Spleen (tissue), 11 donors: Measurements from ENCODE around the gene ABCB1. TPM values are rescaled to one million over a fixed set of nuclear protein-coding genes. Genes with fewer than 3 reads are reported as not detected.

Source experiments
- DNase-seq: peaks from one replicate; pipeline ENCODE4 v3.0.0-alpha.2; 2020
- H3K27ac ChIP-seq, 8 donors: fragments of 200-600 bp; sonication (generic) in 7 of 8; 1 replicate in 4 of 8; 2 replicates in 4 of 8; pipeline versions ENCODE4 v1.5.0 to v1.8.0; 2016 to 2021; ENCODE audit warnings: inconsistent platforms in 4 of 8, mild to moderate bottlenecking in 4 of 8, moderate library complexity in 1 of 8
- H3K27me3 ChIP-seq, 7 donors: fragments of 200-600 bp; sonication (generic) in 6 of 7; replicated peaks in 1 of 7; 1 replicate in 4 of 7; 2 replicates in 3 of 7; pipeline versions ENCODE4 v1.5.0 to v1.8.0; 2016 to 2021; ENCODE audit warnings: inconsistent platforms in 3 of 7, mild to moderate bottlenecking in 1 of 7
- H3K36me3 ChIP-seq, 6 donors: fragments of 200-600 bp; sonication (generic) in 5 of 6; 1 replicate in 4 of 6; 2 replicates in 2 of 6; pipeline versions ENCODE4 v1.5.0 to v1.8.0; 2016 to 2021; ENCODE audit warnings: inconsistent platforms in 2 of 6
- H3K4me1 ChIP-seq, 6 donors: fragments of 200-600 bp; sonication (generic) in 5 of 6; 1 replicate in 3 of 6; 2 replicates in 3 of 6; pipeline versions ENCODE4 v1.5.0 to v1.8.0; 2016 to 2021; ENCODE audit warnings: inconsistent platforms in 3 of 6
- H3K4me3 ChIP-seq, 8 donors: fragments of 200-600 bp; sonication (generic) in 7 of 8; 1 replicate in 4 of 8; 2 replicates in 4 of 8; pipeline versions ENCODE4 v1.5.0 to v1.8.0; 2016 to 2021; ENCODE audit warnings: inconsistent platforms in 4 of 8, mild to moderate bottlenecking in 4 of 8, moderate library complexity in 2 of 8
- H3K9me3 ChIP-seq, 8 donors: fragments of 200-600 bp; sonication (generic) in 7 of 8; 1 replicate in 4 of 8; 2 replicates in 4 of 8; pipeline versions ENCODE4 v1.5.0 to v1.8.0; 2016 to 2021; ENCODE audit warnings: inconsistent platforms in 4 of 8
- POLR2A ChIP-seq, 3 donors: fragments of 450-650 bp; IDR thresholded peaks; one replicate each; pipeline ENCODE4 v1.5.1; 2017; ENCODE audit warnings: antibody characterized with exemption in 3 of 3, mild to moderate bottlenecking in 1 of 3
- POLR2AphosphoS5 ChIP-seq, 3 donors: sonication (generic); formaldehyde crosslinking; IDR thresholded peaks; one replicate each; pipeline ENCODE4 v1.5.1; 2017; ENCODE audit warnings: antibody characterized with exemption in 3 of 3
- WGBS, 5 donors: extraction: QIAGEN DNeasy Blood & Tissue Kit in 3 of 5; methylation state at CpG; one replicate each; pipeline versions ENCODE4 v1.1.5 to v1.1.7; 2013 to 2018; 5-methylcytosine and 5-hydroxymethylcytosine counted together
- intact Hi-C: fragments of 100-400 bp; cut with DNase I; formaldehyde crosslinking; loops from one replicate; pipeline ENCODE4 v1.15.0; 2023; ENCODE audit warnings: low total_unique reads
- polyA plus RNA-seq, 3 donors: library from polyadenylated mRNA; stranded (reverse); fragments of 200-250 nt; gene quantifications; one replicate each; pipeline ENCODE4 v1.2.1, GENCODE V29; 2013
- total RNA-seq, 7 donors: library from RNA; depleted of rRNA in 3 of 7; stranded (reverse); fragments of >200 nt in 3 of 7; fragmentation: NEBNext Ultra II Directional in 4 of 7; extraction: Animal tissue kit (Norgen Biotek cat#: 25700) in 4 of 7; gene quantifications; one replicate each; pipeline versions ENCODE4 v1.1.0 to v1.2.1, GENCODE V29; 2016 to 2021
- TF ChIP-seq, protein P1 (sequence below), 11 experiments: fragments of 200-600 bp in 7 of 11; fragments of 450-650 bp in 4 of 11; sonication (generic) in 4 of 11; IDR thresholded peaks in 8 of 11; conservative IDR thresholded peaks in 3 of 11; 1 replicate in 7 of 11; 2 replicates in 4 of 11; pipeline versions ENCODE4 v1.4.0 to v1.8.0; 2016 to 2021; ENCODE audit warnings: antibody characterized with exemption in 11 of 11, inconsistent platforms in 4 of 11, mild to moderate bottlenecking in 1 of 11
- donor health status: healthy with polysubstance abuse.
- donor health status: DM: no; HTN: no; CAD: no; lungs with moderate emphysema.
- donor health status: DM: no; HTN: no; CAD: no.
- donor health status: Bipolar disorder and iron deficiency.
- donor health status: healthy.
- donor health status: DM: no; HTN: no; CAD: no.
- donor health status: DM: yes; HTN: yes; CAD: no.

The ABCB1 gene
- total and polyA plus RNA-seq, 10 donors = 3.0 to 25.6 (median 11.3) TPM

DNA sequence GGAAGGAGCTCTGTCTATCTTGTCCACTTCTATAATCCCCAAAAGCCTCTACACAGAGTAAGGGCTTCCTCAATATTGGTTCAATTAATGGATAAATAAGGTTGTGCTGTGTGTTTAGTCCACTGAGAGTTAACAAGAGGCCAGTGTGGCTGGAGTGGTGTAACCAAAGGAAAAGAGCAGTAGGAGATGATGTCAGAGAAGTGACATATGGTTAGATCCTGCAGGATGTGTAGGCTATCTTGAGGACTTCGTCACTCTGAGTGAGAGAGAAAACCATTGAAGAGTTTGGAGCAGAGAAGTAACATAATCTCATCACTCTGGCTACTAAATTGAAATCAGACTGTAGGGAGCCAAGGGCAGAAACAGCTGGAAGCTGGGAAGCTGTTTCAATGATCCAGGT lies 14.5 kb upstream of the ABCB1 start:
- intact Hi-C loops = no loop called here
- Histone ChIP-seq H3K4me1 (no peaks in the 10 kb centered on the region), H3K27me3 (peaks cover 0 to 3% (median 0%) of the 10 kb centered on the region in 7 donors), H3K4me3 (no peak overlapping the region), H3K27ac (no peak overlapping the region), H3K36me3 (no peaks in the 10 kb centered on the region), H3K9me3 (no peaks in the 10 kb centered on the region)
- no peak for DNase-seq
- TF ChIP-seq POLR2A (IDR thresholded peaks at IDR 0.05) = no peak
- TF ChIP-seq, protein P1, sequence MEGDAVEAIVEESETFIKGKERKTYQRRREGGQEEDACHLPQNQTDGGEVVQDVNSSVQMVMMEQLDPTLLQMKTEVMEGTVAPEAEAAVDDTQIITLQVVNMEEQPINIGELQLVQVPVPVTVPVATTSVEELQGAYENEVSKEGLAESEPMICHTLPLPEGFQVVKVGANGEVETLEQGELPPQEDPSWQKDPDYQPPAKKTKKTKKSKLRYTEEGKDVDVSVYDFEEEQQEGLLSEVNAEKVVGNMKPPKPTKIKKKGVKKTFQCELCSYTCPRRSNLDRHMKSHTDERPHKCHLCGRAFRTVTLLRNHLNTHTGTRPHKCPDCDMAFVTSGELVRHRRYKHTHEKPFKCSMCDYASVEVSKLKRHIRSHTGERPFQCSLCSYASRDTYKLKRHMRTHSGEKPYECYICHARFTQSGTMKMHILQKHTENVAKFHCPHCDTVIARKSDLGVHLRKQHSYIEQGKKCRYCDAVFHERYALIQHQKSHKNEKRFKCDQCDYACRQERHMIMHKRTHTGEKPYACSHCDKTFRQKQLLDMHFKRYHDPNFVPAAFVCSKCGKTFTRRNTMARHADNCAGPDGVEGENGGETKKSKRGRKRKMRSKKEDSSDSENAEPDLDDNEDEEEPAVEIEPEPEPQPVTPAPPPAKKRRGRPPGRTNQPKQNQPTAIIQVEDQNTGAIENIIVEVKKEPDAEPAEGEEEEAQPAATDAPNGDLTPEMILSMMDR (IDR thresholded peaks at IDR 0.05 in 8 of 11, conservative IDR thresholded peaks at IDR 0.05 in 3 of 11) = no peak
- TF ChIP-seq POLR2AphosphoS5 (IDR thresholded peaks at IDR 0.05) = no peak
- WGBS, 5 donors = 52 to 79% (median 71%) methylated on average over 1 of the region's 1 CpG

DNA sequence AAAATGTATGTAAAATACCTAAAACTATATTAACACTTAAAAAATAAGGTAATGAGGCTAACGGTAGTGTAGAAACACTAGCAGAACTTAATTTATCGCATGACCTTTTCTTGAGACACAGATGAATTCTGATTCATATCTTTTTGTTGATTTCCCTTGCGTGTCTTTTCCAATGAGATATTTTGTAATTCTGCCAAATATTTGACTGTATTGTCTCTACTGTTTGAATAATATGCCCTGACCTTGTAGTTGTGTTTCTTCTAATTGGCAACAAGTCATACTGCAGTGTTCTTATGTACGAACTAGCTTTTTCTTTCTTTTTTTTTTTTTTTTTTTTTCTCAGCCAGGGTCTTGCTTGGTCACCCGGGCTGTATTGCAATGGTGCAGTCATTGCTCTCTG lies 9.2 kb upstream of the ABCB1 start:
- Histone ChIP-seq H3K4me1 (no peaks in the 10 kb centered on the region), H3K4me3 (no peak overlapping the region), H3K9me3 (no peaks in the 10 kb centered on the region), H3K36me3 (no peaks in the 10 kb centered on the region), H3K27me3 (peaks cover 0 to 7% (median 0%) of the 10 kb centered on the region in 7 donors), H3K27ac (no peak overlapping the region)
- intact Hi-C loops = no loop called here
- DNase-seq = no peak
- TF ChIP-seq POLR2AphosphoS5 (IDR thresholded peaks at IDR 0.05) (no peak), POLR2A (IDR thresholded peaks at IDR 0.05) (no peak)
- TF ChIP-seq, protein P1 (IDR thresholded peaks at IDR 0.05 in 8 of 11, conservative IDR thresholded peaks at IDR 0.05 in 3 of 11) = no peak
- WGBS, 5 donors = 83 to 92% (median 89%) methylated on average over 5 of the region's 5 CpGs

DNA sequence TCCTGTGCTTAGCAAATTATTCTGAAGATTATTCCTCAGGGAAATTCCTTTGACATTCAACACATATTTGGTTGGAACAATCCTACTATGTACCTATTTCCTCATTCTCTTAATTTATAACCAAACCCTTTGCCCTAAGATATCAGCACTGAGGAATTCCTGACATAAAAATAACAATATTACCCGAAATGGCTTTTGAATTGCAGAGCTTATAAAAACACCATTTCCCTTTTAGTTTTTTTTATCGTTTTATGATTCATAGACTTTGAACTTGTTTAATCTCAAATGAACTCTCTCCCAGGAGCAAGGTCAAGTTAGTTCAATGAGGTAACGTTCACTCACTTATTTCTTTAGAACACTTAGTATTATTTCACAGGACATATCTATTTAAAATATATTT lies 7.7 kb upstream of the ABCB1 start:
- Histone ChIP-seq H3K27me3 (peaks cover 0 to 16% (median 0%) of the 10 kb centered on the region in 7 donors), H3K9me3 (no peaks in the 10 kb centered on the region), H3K4me3 (no peak overlapping the region), H3K27ac (no peak overlapping the region), H3K36me3 (no peaks in the 10 kb centered on the region), H3K4me1 (no peaks in the 10 kb centered on the region)
- intact Hi-C loops = no loop called here
- TF ChIP-seq, protein P1 (IDR thresholded peaks at IDR 0.05 in 8 of 11, conservative IDR thresholded peaks at IDR 0.05 in 3 of 11) = no peak
- no peak for TF ChIP-seq POLR2AphosphoS5 (IDR thresholded peaks at IDR 0.05)
- TF ChIP-seq POLR2A (IDR thresholded peaks at IDR 0.05) = no peak
- WGBS, 5 donors = 57 to 79% (median 70%) methylated on average over 3 of the region's 3 CpGs
- DNase-seq = no peak

DNA sequence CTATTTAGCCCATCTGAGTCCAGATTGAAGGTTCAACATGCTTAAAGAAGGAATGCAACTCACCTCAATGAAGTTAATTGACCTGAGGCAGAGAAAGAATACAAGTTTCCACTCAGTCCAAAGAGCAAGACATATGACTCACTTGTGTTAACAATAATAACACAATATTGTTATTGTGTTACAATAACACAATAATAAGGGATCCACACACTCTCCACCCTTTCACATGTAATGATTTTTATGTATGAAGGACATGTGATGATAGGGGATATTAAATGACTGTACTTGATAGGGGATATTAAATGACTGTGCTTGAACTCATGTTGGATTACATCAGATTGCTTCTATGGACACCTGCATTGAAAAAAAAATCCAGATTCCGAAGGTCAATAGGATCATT lies 3.6 kb upstream of the ABCB1 start:
- no peak for DNase-seq
- TF ChIP-seq, protein P1 (IDR thresholded peaks at IDR 0.05 in 8 of 11, conservative IDR thresholded peaks at IDR 0.05 in 3 of 11) = no peak
- TF ChIP-seq POLR2AphosphoS5 (IDR thresholded peaks at IDR 0.05) (no peak), POLR2A (IDR thresholded peaks at IDR 0.05) (no peak)
- 89 to 97% (median 93%) methylated on average over 1 of the region's 1 CpG for WGBS, 5 donors
- peaks cover 0 to 48% (median 20%) of the 10 kb centered on the region in 7 donors for H3K27me3 ChIP-seq
- H3K4me1 ChIP-seq = peaks cover 7 to 22% (median 21%) of the 10 kb centered on the region in 6 donors
- intact Hi-C loops = no loop called here
- H3K4me3 ChIP-seq = no peak overlapping the region
- H3K27ac ChIP-seq = no peak overlapping the region
- no peaks in the 10 kb centered on the region for H3K9me3 ChIP-seq
- H3K36me3 ChIP-seq = no peaks in the 10 kb centered on the region
